SH-SY5Y (cell line): ENCODE results near the gene ALS2CL.

Experiments
- GATA2 ChIP-seq: IDR thresholded peaks from 2 replicates; pipeline ENCODE4 v1.6.1; 2011; ENCODE audit warnings: mild to moderate bottlenecking, low read depth, low read length
- GATA3 ChIP-seq: IDR thresholded peaks from 2 replicates; pipeline ENCODE4 v1.6.1; 2011; ENCODE audit warnings: low read depth, mild to moderate bottlenecking, low read length, moderate library complexity

DNA sequence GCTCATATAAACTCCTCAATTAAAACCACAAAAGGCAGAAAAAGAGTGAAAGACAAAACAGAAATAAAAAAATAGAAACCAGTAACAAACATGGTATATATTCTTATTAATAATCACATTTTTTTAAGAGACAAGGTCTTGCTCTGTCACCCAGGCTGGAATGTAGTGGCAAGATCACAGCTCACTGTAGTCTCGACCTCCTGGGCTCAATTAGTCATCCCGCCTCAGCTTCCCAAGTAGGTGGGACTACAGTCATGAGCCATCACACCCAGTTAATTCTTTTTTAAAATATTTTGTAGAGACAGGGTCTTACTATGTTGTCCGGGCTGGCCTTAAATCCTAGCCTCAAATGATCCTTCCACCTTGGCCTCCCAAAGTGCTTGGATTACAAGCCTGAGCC lies 44.0 kb downstream of the ALS2CL start:
- no peak for TF ChIP-seq GATA2
- no peak for TF ChIP-seq GATA3
